ENCODE measurements around the gene CELA2B. TPM values are rescaled to one million over a fixed set of nuclear protein-coding genes. Genes with fewer than 3 reads are reported as not detected.

The CELA2B gene
- total and polyA plus RNA-seq, 2 of the 8 experiments (the other 6 are each of a cell fraction or from before 2014, with no cell fraction given) = not detected

DNA sequence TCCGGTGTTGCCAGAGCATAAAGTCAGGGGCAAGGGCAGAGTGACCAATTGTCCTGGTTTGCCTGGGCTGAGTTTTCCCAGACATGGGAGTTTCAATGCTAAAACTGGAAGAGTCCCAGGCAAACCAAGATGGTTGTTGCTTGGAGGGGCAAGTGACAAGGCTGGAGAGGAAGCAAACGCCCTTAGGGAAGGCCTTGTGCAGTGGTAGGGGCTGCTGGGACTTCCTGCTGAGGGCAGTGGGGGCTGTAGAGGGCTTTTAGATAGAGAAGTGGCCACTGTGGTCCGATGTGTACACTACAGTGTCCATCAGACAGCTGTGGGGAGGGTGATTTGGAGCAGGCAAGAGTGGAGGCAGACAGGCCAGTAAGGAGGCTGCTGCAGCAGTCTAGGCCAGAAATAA is 26.3 kb upstream of the CELA2B start:
- FAIRE-seq (no peak), DNase-seq (ENCODE audit: low read depth in 1 of 2, low spot score in 2 of 2) (no peak)
- Histone ChIP-seq H3K23ac (ENCODE audit: insufficient read length) (no peak overlapping the region), H2BK12ac (ENCODE audit: low read depth, low read length) (no peak overlapping the region), H3K23me2 (ENCODE audit: low read depth, low read length) (no peaks in the 10 kb centered on the region), H2BK20ac (ENCODE audit: low read length) (no peak overlapping the region), H4K5ac (ENCODE audit: insufficient read length, low read depth, low read length) (no peak overlapping the region), H3K9ac (replicated peaks in 1 of 4; ENCODE audit: extremely low read depth in 1 of 4, low read depth in 3 of 4, low read length in 3 of 4) (no peak overlapping the region), H3K18ac (ENCODE audit: extremely low read depth, low read length) (no peak overlapping the region), H3K36me3 (ENCODE audit: control insufficient read depth in 2 of 4, insufficient read depth in 4 of 4, low read length in 3 of 4) (no peaks in the 10 kb centered on the region), H2BK5ac (ENCODE audit: low read depth, low read length) (no peak overlapping the region), H2AFZ (ENCODE audit: low read length) (no peak overlapping the region), H4K20me1 (replicated peaks in 1 of 2; ENCODE audit: control insufficient read depth in 1 of 2, insufficient read depth in 2 of 2, low read length in 2 of 2) (no peaks in the 10 kb centered on the region), H3K79me2 (ENCODE audit: control insufficient read depth in 1 of 2, insufficient read depth in 2 of 2, low read length in 2 of 2) (no peaks in the 10 kb centered on the region), H4K91ac (replicated peaks; ENCODE audit: insufficient read length, low read length) (no peak overlapping the region), H3K4ac (replicated peaks; ENCODE audit: insufficient read length, low read depth, low read length) (no peak overlapping the region), H3K27me3 (replicated peaks in 1 of 4; ENCODE audit: control insufficient read depth in 3 of 4, extremely low read depth in 1 of 4, insufficient read depth in 3 of 4, low read length in 3 of 4) (no peaks in the 10 kb centered on the region), H3K79me1 (ENCODE audit: low read depth, low read length) (no peaks in the 10 kb centered on the region), H3K4me3 (ENCODE audit: extremely low read depth in 1 of 4, insufficient read depth in 2 of 4, low read depth in 3 of 4, low read length in 4 of 4) (no peak overlapping the region), H2BK120ac (replicated peaks; ENCODE audit: low read depth, low read length) (no peak overlapping the region), H2BK15ac (ENCODE audit: low read length) (no peak overlapping the region), H3K14ac (ENCODE audit: insufficient read length) (no peak overlapping the region), H2AK5ac (ENCODE audit: low read depth, low read length) (no peak overlapping the region), H3K56ac (replicated peaks; ENCODE audit: insufficient read length, low read depth, low read length) (no peak overlapping the region), H4K8ac (ENCODE audit: extremely low read depth, insufficient read depth, low read length) (0 out of 2 replicates have a peak overlapping the region, but pooled peaks have one; percentile 71), H3K4me1 (replicated peaks in 1 of 4; ENCODE audit: control insufficient read depth in 3 of 4, insufficient read depth in 4 of 4, low read length in 3 of 4) (no peaks in the 10 kb centered on the region), H3K9me3 (ENCODE audit: insufficient read depth in 2 of 2, low read depth in 1 of 2, low read length in 1 of 2) (no peaks in the 10 kb centered on the region), H3K27ac (ENCODE audit: low read depth, low read length) (no peak overlapping the region), H3K4me2 (ENCODE audit: insufficient read depth in 1 of 2, low read depth in 2 of 2, low read length in 2 of 2) (no peak overlapping the region)
- CTCF ChIA-PET (ENCODE audit: partially characterized antibody) = interaction anchor here (1.1 to 1.7 kb wide), 3 partner anchors 10 to 126 kb away, joined by 3 to 5 read pairs (median 3); no protein-coding TSS in a partner anchor
- WGBS, 2 experiments (ENCODE audit: extremely low coverage in 1 of 2, insufficient coverage in 1 of 2, insufficient read length in 1 of 2, insufficient replicate concordance in 2 of 2, low coverage in 1 of 2, low lambda C conversion rate in 2 of 2, missing lambda C conversion rate in 1 of 2) = 80% methylated on average over 3 of the region's 3 CpGs; no CpG with 5 or more reads in 1 of the 2 experiments
- POLR2A ChIA-PET (ENCODE audit: partially characterized antibody) = no interaction called here
- TF ChIP-seq EGR1 (IDR thresholded peaks at IDR 0.05; ENCODE audit: borderline replicate concordance, low read depth, low read length) (no peak), MAFK (IDR thresholded peaks at IDR 0.05; ENCODE audit: low read depth, low read length) (no peak), HDAC2 (IDR thresholded peaks at IDR 0.05; ENCODE audit: borderline replicate concordance in 1 of 2, low read depth in 2 of 2, low read length in 2 of 2) (no peak), CBX5 (IDR thresholded peaks at IDR 0.05; ENCODE audit: low read depth, low read length) (no peak), SP1 (IDR thresholded peaks at IDR 0.05; ENCODE audit: low read depth, low read length) (no peak)

Measured in H1 (cell line).